Measurements from ENCODE around the gene UBE2A.

Gene UBE2A

DNA sequence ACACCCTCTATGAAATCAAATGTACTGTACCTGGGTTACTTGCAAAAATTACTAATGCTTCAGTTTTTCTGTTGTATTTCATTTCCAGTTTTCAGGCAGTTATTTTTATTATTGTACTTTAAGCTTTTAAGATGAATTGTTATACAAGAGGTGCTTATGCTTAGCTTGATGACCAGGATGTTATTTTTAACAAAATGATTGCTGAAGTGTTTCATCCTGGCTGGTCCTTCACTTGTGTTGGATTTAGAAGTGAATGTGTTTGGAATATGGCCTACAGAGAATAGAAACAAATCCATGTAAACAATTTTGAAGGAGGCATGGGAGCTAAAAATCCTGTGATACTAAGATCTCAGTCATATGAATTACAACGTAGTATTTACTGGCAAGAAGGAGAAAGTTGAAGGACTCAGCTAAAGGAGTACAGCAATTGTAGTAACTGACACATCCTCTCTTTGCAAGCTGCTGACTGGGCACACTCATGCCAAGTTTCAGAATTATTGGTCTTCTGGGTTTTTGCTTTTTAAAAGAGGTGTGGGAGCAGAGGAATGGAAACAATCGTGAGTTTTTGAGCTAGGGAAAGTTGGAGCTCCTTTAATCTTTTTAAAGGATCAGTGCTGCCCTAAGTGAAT lies 9.2 kb downstream of the UBE2A start:
- no peak overlapping the region for H3K4me3 ChIP-seq (ENCODE audit: low read depth, low read length)
- TF ChIP-seq, protein P1, sequence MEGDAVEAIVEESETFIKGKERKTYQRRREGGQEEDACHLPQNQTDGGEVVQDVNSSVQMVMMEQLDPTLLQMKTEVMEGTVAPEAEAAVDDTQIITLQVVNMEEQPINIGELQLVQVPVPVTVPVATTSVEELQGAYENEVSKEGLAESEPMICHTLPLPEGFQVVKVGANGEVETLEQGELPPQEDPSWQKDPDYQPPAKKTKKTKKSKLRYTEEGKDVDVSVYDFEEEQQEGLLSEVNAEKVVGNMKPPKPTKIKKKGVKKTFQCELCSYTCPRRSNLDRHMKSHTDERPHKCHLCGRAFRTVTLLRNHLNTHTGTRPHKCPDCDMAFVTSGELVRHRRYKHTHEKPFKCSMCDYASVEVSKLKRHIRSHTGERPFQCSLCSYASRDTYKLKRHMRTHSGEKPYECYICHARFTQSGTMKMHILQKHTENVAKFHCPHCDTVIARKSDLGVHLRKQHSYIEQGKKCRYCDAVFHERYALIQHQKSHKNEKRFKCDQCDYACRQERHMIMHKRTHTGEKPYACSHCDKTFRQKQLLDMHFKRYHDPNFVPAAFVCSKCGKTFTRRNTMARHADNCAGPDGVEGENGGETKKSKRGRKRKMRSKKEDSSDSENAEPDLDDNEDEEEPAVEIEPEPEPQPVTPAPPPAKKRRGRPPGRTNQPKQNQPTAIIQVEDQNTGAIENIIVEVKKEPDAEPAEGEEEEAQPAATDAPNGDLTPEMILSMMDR (IDR thresholded peaks at IDR 0.05; ENCODE audit: low read depth, low read length, missing control alignments): no peak

DNA sequence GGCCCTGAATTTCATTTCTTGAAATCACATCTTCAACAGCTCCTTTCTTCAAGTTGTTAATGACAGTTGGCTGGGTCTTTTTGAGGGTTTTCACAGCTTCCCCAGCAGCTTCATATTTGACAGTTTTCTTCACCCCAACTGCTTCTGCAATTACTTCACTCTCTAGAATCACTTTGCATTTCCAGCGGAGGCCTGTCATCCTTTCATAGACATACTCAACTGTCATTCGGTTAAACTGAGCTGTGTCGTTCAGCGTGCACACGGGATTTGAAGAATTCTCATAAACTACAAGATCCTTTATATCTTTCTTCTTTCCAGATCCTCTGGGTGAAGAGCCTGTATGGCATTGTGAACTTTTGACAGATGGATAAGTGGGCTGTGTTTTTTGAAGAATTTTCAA lies 15.4 kb downstream of the UBE2A start:
- H3K4me3 ChIP-seq (ENCODE audit: low read depth, low read length): no peak overlapping the region
- DNase-seq (ENCODE audit: low read depth): no peak
- TF ChIP-seq, protein P1 (IDR thresholded peaks at IDR 0.05; ENCODE audit: low read depth, low read length, missing control alignments): no peak

More for the DNA sequence above, 9.2 kb downstream of the UBE2A start:
- DNase-seq (ENCODE audit: low read depth): no peak

DNA sequence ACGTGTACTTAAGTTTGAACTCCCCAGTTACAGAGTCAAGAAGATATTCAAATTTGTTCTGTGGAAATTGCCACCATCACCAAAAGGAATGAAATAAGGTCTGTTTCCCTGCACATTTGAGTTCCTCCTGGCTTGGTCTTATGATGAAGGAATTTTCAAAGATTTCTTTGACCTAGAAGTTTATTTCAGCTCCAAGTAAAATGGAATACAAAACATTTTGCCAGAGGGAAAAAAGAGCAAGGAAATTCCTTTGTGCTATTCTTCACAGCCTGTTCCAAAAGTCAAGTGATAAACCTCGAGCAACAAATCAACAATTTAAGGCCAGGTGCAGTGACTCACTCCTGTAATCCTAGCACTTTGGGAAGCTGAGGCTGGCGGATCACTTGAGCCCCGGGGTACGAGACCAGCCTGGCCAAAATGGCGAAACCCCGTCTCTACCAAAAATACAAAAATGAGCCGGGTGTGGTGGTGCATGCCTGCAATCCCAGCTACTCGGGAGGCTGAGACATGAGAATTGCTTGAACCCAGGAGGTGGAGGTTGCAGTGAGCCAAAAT lies 28.4 kb downstream of the UBE2A start:
- no peak overlapping the region for H3K4me3 ChIP-seq (ENCODE audit: low read depth, low read length)
- TF ChIP-seq, protein P1 (IDR thresholded peaks at IDR 0.05; ENCODE audit: low read depth, low read length, missing control alignments): no peak
- DNase-seq (ENCODE audit: low read depth): no peak

DNA sequence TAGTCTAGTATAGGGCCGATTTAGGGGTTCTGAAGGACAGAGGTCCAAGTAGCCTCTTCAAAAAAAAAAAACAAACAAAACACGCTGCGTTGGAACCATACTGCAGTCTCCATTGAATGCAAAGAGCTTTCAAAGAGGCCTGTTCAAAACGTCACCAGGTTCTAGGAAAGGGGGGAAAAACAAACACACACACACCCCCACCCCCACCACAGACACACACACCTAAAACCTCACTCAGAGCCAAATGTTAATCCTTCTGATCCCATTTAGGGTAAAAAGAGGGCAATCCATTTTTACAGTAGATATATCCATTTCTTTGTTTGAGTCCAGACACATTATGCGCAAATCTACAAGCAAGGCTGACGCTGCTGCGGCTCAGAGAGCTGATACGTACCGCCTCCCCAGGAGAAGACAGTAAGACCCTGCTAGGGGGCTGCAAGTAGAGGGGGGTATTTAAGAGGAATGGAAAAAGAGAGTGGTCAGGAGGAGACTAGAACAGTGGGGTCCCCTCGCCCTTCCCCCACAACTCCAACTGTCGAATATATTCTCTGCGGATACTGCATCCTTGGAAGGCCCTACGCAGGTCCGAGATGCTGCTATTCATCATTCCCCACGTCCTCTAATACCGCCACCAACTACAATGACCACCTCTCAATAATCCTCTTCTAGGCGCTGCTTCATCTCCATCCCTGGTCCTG lies 30.6 kb downstream of the UBE2A start:
- TF ChIP-seq, protein P1 (IDR thresholded peaks at IDR 0.05; ENCODE audit: low read depth, low read length, missing control alignments): no peak
- peak overlapping the region; percentile 95 for H3K4me3 ChIP-seq (ENCODE audit: low read depth, low read length)
- DNase-seq (ENCODE audit: low read depth): no peak

DNA sequence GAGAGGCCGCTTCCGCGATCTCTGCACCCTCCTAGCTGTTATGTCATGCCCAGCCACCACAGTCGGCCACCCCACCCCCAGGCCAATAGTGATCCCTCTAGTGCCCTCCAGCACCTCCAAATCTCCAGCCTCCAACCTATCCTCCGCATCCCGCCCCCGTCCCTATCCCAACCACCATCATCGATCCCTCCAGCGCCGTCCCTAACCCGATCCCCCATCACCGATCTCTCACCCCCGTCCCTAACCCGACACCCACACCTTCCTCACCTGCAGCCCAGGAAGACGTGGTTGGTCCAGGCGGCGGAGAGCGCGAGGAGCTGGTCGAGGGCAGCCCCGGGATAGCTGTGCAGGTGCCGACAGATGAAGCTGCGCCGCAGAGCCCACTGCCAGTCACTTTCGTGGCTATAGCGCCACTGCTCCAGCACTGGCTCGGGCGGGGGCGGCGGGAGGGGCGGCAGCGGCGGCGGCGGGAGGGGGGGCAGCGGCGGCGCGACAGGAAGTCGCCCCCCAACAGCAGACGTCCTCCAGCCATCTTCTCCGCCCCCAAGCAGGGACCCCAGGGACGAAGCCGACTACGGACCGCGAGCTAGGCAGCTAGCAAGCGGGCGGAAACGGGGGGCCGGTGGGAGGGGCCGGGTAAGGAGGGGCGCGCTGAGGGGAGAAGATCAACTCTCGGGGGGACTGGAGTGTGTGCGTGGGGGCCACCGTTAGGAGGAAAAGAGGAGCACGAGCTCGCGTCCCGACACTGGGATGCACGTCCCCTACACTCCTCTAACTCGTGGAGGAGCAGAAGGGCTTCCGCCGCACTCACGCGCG lies 31.3 kb downstream of the UBE2A start:
- H3K4me3 ChIP-seq (ENCODE audit: low read depth, low read length): peak overlapping the region; percentile 95
- TF ChIP-seq, protein P1 (IDR thresholded peaks at IDR 0.05; ENCODE audit: low read depth, low read length, missing control alignments): no peak
- no peak for DNase-seq (ENCODE audit: low read depth)

DNA sequence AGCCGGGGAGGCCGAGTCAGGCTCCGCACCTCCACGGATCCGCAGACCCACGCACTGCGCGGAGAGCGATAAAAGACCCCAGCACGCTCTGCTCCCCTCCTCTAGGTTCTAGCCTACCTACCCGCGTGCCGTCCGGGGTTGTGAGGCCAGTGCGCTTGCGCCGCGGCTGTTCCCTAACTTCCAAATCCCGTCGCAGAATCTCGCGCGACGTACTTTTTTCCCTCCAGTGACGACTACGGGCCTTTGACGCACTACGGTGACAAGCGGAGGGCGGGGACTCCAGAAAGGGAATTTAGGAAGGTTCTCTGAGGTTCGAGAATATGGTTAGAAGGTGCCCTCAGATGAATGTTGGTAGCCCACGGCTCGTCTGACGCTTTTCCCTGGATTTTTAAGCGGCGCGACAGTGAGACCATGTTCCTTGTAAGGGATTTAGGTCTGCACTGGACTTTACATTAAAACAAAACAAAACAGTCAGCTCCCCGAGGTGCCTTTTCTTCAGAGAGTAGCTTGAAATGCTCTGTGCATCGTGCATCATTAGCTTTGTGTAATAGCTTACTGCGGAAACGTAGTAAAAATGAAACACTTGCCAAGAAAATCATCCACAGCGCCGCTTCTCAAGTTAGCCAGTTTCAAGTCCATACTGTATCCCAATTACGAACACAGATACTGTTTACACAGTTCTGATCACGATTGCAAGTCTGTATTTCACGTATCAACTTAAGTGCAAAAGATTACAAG lies 32.1 kb downstream of the UBE2A start, which contains the start of gene NKRF:
NKRF (minus strand) TSS at position 145 of the 738 bp plus-strand sequence.
- peak within 1 kb of the TSS; percentile 95 for H3K4me3 ChIP-seq (ENCODE audit: low read depth, low read length)
- TF ChIP-seq, protein P1 (IDR thresholded peaks at IDR 0.05; ENCODE audit: low read depth, low read length, missing control alignments): no peak
- peak; percentile 77 for DNase-seq (ENCODE audit: low read depth)

Measured in GM12864 (cell line).